Subcutaneous abdominal adipose tissue (tissue), 5 donors: ENCODE measurements around the gene SPRY4.
A peak's percentile ranks its signal among the peaks of the same experiment; 100 is the strongest.

Experiments used
- H3K27ac ChIP-seq: one replicate; pipeline ENCODE4 v1.7.0; 2013; ENCODE audit warnings: low read depth, mild to moderate bottlenecking, inconsistent platforms, low read length, moderate library complexity
- H3K27me3 ChIP-seq, 5 donors: one replicate each; pipeline ENCODE4 v1.7.0; 2013; ENCODE audit warnings: low read length in 5 of 5, inconsistent platforms in 1 of 5; ENCODE audit not compliant: control insufficient read depth in 5 of 5, insufficient read depth in 4 of 5
- H3K36me3 ChIP-seq, 5 donors: one replicate each; pipeline ENCODE4 v1.7.0; 2013; ENCODE audit warnings: low read length in 5 of 5; ENCODE audit not compliant: control insufficient read depth in 5 of 5, insufficient read depth in 5 of 5
- H3K4me1 ChIP-seq, 5 donors: one replicate each; pipeline ENCODE4 v1.7.0; 2013; ENCODE audit warnings: low read length in 5 of 5, mild to moderate bottlenecking in 3 of 5, moderate library complexity in 1 of 5; ENCODE audit not compliant: control insufficient read depth in 5 of 5, insufficient read depth in 5 of 5
- H3K4me3 ChIP-seq, 5 donors: one replicate each; pipeline ENCODE4 v1.7.0; 2013; ENCODE audit warnings: low read length in 5 of 5, low read depth in 1 of 5
- H3K9ac ChIP-seq, 5 donors: one replicate each; pipeline ENCODE4 v1.7.0; 2013; ENCODE audit warnings: low read length in 5 of 5, mild to moderate bottlenecking in 4 of 5, moderate library complexity in 3 of 5
- H3K9me3 ChIP-seq, 5 donors: one replicate each; pipeline ENCODE4 v1.7.0; 2013; ENCODE audit warnings: low read length in 5 of 5; ENCODE audit not compliant: control insufficient read depth in 5 of 5
- donor health status: healthy.
- donor health status: healthy.
- donor health status: healthy.
- donor health status: healthy.
- donor health status: healthy.

The SPRY4 gene

DNA sequence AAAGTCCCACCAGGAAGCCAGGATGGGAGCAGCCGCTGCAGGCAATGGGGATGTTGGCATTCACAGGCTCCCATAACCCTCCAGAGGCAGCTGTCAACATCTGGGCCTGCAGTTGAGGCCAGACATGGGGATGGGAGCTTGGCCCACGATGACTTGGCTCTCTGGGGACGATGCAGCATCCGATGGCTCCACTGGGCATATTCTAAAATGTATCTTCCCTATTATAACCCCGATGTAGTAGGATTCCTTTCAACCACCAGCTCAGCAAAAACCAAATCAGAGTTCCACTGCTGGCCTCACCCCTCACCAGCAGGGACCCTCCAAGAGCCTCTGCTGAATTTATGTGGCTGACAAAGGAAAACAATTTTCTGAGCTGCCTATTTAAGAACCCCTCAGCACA lies 7.1 kb downstream of the SPRY4 start:
- Histone ChIP-seq H3K27ac (peak overlapping the region; percentile 47), H3K36me3 (peaks cover 0 to 19% (median 17%) of the 10 kb centered on the region in 5 donors), H3K9ac (no peak overlapping the region), H3K9me3 (no peaks in the 10 kb centered on the region), H3K4me3 (no peak overlapping the region), H3K27me3 (peaks cover 0 to 5% (median 0%) of the 10 kb centered on the region in 5 donors), H3K4me1 (peaks cover 41 to 98% (median 96%) of the 10 kb centered on the region in 5 donors)

DNA sequence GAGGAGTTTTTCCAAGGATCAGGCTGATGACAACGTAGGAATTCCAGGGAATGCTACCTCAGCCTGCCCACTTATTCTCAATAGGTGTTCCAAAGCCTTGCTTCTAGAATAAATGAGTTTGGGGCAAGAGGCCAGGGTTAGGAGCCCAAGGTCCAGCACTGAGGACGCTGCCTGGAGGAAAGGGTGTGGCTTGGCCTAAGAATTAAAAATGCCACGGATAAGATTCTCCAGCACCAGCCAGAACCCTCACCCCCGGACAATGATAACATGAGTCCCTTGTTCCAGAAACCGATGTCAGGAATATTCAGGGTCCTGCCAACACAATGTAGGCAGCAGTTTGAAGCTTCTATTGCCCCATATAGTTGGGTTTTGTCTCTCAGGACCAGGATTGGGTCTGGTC lies 7.6 kb downstream of the SPRY4 start:
- Histone ChIP-seq H3K9me3 (no peaks in the 10 kb centered on the region), H3K27ac (peak overlapping the region; percentile 47), H3K36me3 (peaks cover 0 to 23% (median 22%) of the 10 kb centered on the region in 5 donors), H3K27me3 (peaks cover 0 to 2% (median 0%) of the 10 kb centered on the region in 5 donors), H3K4me1 (peaks cover 38 to 98% (median 93%) of the 10 kb centered on the region in 5 donors), H3K4me3 (peak overlapping the region in 2 of 5 donors; percentile 3 to 6), H3K9ac (no peak overlapping the region)

DNA sequence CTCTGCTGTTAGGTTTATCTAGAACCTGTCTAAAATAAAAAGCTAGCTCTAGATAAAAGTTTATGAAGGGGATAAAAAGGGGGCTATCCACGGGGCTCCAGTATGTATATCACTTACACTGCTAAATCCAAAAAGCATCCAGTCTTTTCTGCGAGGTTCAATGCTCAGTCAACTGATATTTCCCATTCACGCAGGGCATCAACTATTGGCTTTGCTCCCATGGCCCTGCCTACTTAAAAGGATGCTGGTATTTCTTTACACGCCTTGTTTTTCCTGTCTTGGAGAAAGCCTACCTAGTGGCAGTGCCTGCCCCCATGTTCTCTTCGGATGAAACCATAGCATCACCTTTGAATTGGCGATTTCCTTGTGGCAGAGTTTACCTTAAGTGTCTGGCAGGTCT lies 8.1 kb downstream of the SPRY4 start:
- Histone ChIP-seq H3K27ac (peak overlapping the region; percentile 47), H3K4me3 (peak overlapping the region in 1 of 5 donors; percentile 6), H3K36me3 (peaks cover 0 to 28% (median 25%) of the 10 kb centered on the region in 5 donors), H3K9me3 (no peaks in the 10 kb centered on the region), H3K9ac (no peak overlapping the region), H3K27me3 (peaks cover 0 to 2% (median 0%) of the 10 kb centered on the region in 5 donors), H3K4me1 (peaks cover 38 to 94% (median 88%) of the 10 kb centered on the region in 5 donors)

DNA sequence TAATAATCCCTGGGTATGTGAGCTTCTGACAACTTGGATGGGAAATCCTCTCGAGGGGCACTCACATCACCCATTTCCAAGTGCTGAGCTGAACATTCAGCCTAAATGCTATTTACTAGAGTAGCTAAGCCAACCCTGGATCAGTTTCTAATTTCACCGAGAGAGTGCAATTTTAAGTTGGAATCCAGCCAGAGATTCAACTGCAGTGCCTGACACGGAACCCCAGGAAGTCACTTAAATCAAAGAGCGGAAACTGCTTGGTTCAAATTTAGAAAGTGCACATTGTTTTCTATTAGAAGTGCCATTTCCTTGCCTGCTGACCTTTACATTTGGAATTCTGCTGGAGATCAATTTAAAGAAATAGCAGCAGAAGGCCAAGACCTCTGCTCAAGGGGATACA lies 8.8 kb downstream of the SPRY4 start:
- peaks cover 35 to 94% (median 84%) of the 10 kb centered on the region in 5 donors for H3K4me1 ChIP-seq
- no peaks in the 10 kb centered on the region for H3K27me3 ChIP-seq
- H3K9ac ChIP-seq = no peak overlapping the region
- peaks cover 0 to 35% (median 32%) of the 10 kb centered on the region in 5 donors for H3K36me3 ChIP-seq
- no peaks in the 10 kb centered on the region for H3K9me3 ChIP-seq
- peak overlapping the region in 3 of 5 donors; percentile 1 to 7 (median 4) for H3K4me3 ChIP-seq
- peak overlapping the region; percentile 47 for H3K27ac ChIP-seq

DNA sequence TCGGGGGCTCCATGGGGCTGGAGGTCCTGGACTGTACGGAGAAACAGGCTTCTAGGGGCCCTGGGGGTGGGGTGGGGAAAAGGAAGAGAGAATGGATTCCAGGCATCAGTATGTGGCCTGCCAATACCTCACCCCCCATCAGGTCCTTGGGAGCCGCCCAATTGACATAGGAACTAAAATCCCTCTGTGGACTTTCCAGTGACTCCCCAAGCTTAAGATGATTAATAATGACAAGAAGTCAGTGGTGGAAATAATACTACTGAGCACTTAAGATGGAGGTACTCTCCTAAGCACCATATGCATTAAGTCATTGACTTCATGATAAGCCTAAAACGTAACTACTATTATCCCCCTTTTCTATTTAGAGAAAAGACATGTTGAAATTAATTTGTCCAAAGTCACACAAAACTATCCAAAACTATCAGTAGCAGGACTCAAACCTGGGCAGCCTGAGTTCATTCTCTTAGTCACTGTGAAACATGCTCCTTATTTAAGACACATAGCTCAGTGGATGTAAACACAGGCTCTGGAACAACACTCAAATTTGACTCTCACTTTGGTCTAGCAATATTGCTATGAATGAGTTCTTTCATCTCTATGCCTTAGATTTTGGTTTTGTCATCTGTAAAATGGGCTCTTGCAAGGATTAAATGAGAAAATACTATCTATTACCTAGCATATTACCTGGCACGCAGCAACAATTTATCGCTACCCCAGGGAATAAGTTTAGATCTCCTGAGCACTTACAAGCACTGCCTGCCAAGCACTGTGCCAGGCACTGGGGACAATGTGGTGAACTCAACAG lies 9.5 kb downstream of the SPRY4 start:
- H3K9me3 ChIP-seq = no peaks in the 10 kb centered on the region
- peak overlapping the region in 2 of 5 donors; percentile 4 to 7 for H3K4me3 ChIP-seq
- peaks cover 31 to 93% (median 82%) of the 10 kb centered on the region in 5 donors for H3K4me1 ChIP-seq
- H3K36me3 ChIP-seq = peaks cover 0 to 40% (median 37%) of the 10 kb centered on the region in 5 donors
- H3K27ac ChIP-seq = peak overlapping the region; percentile 11
- no peaks in the 10 kb centered on the region for H3K27me3 ChIP-seq
- H3K9ac ChIP-seq = no peak overlapping the region

DNA sequence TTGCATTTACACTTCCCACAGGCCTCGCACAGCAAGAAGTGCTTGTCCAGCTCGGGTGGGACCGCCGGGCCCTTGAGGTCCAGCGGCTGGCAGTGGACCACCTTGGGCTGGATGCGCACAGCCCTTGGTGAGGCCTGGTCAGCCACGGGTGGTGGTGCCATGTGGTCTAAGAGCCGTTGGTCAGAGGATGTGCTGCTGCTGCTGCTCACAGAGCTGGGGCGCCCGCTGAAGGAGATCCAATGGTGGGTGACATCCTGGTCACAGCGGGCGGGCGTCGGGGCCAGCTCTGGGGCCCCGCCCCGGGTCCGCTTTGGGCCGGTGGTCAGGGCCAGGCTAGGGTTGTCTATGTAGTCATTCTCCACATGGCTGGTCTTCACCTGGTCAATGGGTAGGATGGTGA lies 10.2 kb downstream of the SPRY4 start:
- Histone ChIP-seq H3K4me3 (no peak overlapping the region), H3K9ac (no peak overlapping the region), H3K27me3 (no peaks in the 10 kb centered on the region), H3K9me3 (no peaks in the 10 kb centered on the region), H3K27ac (no peak overlapping the region), H3K4me1 (peaks cover 27 to 86% (median 75%) of the 10 kb centered on the region in 5 donors), H3K36me3 (peaks cover 0 to 45% (median 41%) of the 10 kb centered on the region in 5 donors)

DNA sequence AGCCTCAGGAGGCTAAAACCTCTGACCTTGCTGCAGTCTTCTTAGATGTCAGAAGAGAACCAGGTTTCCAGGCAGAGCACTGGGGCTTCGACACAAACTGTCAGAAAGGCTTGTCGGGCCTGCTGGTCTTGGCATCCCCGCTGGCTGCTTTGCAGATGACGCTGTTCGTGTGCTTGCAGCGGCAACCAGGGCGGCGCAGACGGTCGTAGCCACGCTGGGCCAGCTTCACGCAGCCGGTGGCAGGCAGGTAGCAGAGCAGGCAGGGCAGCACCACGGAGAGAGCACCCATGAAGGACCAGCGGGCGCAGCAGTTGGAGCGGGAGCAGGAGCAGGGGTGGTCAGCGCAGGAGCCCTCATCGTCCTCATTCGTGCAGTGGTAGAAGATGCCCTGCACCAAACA lies 10.7 kb downstream of the SPRY4 start:
- Histone ChIP-seq H3K4me3 (no peak overlapping the region), H3K9ac (no peak overlapping the region), H3K27ac (no peak overlapping the region), H3K27me3 (no peaks in the 10 kb centered on the region), H3K9me3 (no peaks in the 10 kb centered on the region), H3K36me3 (peaks cover 0 to 45% (median 41%) of the 10 kb centered on the region in 5 donors), H3K4me1 (peaks cover 27 to 81% (median 70%) of the 10 kb centered on the region in 5 donors)

DNA sequence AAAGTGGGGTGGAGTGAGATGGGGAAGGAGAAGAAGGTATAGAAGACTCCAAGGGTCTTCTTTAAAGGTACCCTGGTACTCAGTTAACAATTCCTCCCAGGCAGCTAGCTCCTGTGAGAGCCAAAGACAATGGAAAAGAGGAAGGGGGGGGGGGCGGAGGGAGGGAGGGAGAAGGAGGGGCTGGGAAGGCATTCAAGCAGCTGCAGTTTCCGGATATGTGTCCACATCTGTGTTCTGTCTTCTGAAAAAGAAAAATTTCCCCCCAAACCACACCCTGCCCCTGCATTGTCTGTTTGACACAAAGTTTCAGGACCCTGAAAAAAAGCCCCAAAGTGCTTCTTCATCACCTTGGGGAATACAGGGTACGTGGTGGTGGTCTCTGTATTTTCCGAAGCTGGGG lies 11.1 kb downstream of the SPRY4 start:
- Histone ChIP-seq H3K27me3 (no peaks in the 10 kb centered on the region), H3K9me3 (no peaks in the 10 kb centered on the region), H3K27ac (no peak overlapping the region), H3K4me1 (peaks cover 24 to 77% (median 65%) of the 10 kb centered on the region in 5 donors), H3K9ac (peak overlapping the region in 1 of 5 donors; percentile 13), H3K4me3 (no peak overlapping the region), H3K36me3 (peaks cover 0 to 45% (median 41%) of the 10 kb centered on the region in 5 donors)

DNA sequence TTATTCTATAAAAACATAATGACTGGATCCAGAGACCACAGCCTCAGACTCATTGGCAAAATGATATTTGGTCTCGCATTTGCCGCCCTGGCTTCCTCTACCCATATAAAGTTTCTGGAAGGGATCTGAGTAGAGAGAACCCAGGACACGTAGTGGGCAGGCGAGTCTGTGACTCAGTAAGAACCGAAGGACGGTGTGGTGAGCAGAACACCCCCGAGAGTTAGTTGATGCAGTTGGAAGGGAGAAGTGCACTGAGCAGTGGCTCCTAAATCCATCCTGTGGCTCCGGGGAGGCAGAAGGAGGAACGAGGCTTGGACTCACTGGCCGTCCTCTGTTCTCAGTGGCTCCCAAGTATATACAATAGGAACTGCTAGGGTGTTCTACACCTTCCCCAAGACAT lies 11.5 kb downstream of the SPRY4 start:
- Histone ChIP-seq H3K4me1 (peaks cover 24 to 73% (median 61%) of the 10 kb centered on the region in 5 donors), H3K9ac (peak overlapping the region in 1 of 5 donors; percentile 13), H3K4me3 (no peak overlapping the region), H3K27ac (no peak overlapping the region), H3K9me3 (no peaks in the 10 kb centered on the region), H3K27me3 (no peaks in the 10 kb centered on the region), H3K36me3 (peaks cover 0 to 45% (median 41%) of the 10 kb centered on the region in 5 donors)

DNA sequence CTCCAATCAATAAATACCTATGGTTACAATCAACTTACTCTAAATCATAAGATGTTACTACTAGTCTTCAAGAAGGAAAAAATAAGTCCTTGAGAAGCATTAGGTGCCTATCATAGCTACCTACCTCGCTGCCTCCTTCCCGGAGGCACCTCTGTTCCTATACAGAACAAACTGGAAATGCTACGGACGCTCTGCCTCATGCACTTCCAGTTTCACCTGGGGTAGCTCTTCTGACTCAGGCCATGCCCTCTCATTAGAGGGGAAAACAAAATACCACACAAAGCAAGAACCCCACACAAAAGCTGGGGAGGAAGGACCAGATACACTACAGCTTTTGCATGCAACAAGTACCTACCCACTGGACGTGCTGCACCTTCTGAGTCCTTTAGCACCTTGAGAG lies 12.4 kb downstream of the SPRY4 start:
- peaks cover 0 to 45% (median 41%) of the 10 kb centered on the region in 5 donors for H3K36me3 ChIP-seq

More for the DNA sequence above, 12.4 kb downstream of the SPRY4 start:
- Histone ChIP-seq H3K4me1 (peaks cover 20 to 66% (median 53%) of the 10 kb centered on the region in 5 donors), H3K4me3 (no peak overlapping the region), H3K9ac (no peak overlapping the region), H3K9me3 (no peaks in the 10 kb centered on the region), H3K27ac (no peak overlapping the region), H3K27me3 (no peaks in the 10 kb centered on the region)
